ENCODE measurements around the gene CHMP4A.

The CHMP4A gene

GRCh38 chr14:24212924-24213865 lies at the start of gene CHMP4A:
CHMP4A (minus strand) TSS chr14:24213488; CDS start chr14:24213439, 49 bp downstream.
- DNase-seq (ENCODE audit: low read depth) = peak; percentile 96

GRCh38 chr14:24261969-24262327 lies 48.7 kb upstream of the CHMP4A start:
- no peak for DNase-seq (ENCODE audit: low read depth)

GRCh38 chr14:24261256-24261968 lies 48.1 kb upstream of the CHMP4A start:
- no peak for DNase-seq (ENCODE audit: low read depth)

GRCh38 chr14:24260780-24261157 lies 47.5 kb upstream of the CHMP4A start:
- no peak for DNase-seq (ENCODE audit: low read depth)

- DNase-seq (ENCODE audit: low read depth) = no peak
Measured at GRCh38 chr14:24260026-24260779, 46.9 kb upstream of the CHMP4A start.

- DNase-seq (ENCODE audit: low read depth) = no peak
Measured at GRCh38 chr14:24259282-24260025, 46.2 kb upstream of the CHMP4A start.

GRCh38 chr14:24258548-24259265 lies 45.4 kb upstream of the CHMP4A start:
- DNase-seq (ENCODE audit: low read depth) = no peak

GRCh38 chr14:24258119-24258518 lies 44.8 kb upstream of the CHMP4A start:
- no peak for DNase-seq (ENCODE audit: low read depth)

- no peak for DNase-seq (ENCODE audit: low read depth)
Measured at GRCh38 chr14:24256960-24257359, 43.7 kb upstream of the CHMP4A start.

- DNase-seq (ENCODE audit: low read depth) = no peak
Measured at GRCh38 chr14:24255931-24256711, 42.8 kb upstream of the CHMP4A start.

GRCh38 chr14:24255438-24255837 lies 42.1 kb upstream of the CHMP4A start:
- no peak for DNase-seq (ENCODE audit: low read depth)

- DNase-seq (ENCODE audit: low read depth) = no peak
Measured at GRCh38 chr14:24254630-24255392, 41.5 kb upstream of the CHMP4A start.

GRCh38 chr14:24253936-24254335 lies 40.6 kb upstream of the CHMP4A start:
- no peak for DNase-seq (ENCODE audit: low read depth)

GRCh38 chr14:24252289-24253124 lies 39.2 kb upstream of the CHMP4A start:
- no peak for DNase-seq (ENCODE audit: low read depth)

- no peak for DNase-seq (ENCODE audit: low read depth)
Measured at GRCh38 chr14:24251880-24252288, 38.6 kb upstream of the CHMP4A start.

GRCh38 chr14:24250354-24250753 lies 37.1 kb upstream of the CHMP4A start:
- no peak for DNase-seq (ENCODE audit: low read depth)

GRCh38 chr14:24249230-24250021 lies 36.1 kb upstream of the CHMP4A start:
- DNase-seq (ENCODE audit: low read depth) = no peak

- no peak for DNase-seq (ENCODE audit: low read depth)
Measured at GRCh38 chr14:24247422-24247821, 34.1 kb upstream of the CHMP4A start.

Data from GM04504 (cell line).